ENCODE measurements around the gene DDB1. TPM values are rescaled to one million over a fixed set of nuclear protein-coding genes. Genes with fewer than 3 reads are reported as not detected.

DDB1 gene
- polyA plus RNA-seq, 1 donor from 2014 or later = 203 TPM

DNA sequence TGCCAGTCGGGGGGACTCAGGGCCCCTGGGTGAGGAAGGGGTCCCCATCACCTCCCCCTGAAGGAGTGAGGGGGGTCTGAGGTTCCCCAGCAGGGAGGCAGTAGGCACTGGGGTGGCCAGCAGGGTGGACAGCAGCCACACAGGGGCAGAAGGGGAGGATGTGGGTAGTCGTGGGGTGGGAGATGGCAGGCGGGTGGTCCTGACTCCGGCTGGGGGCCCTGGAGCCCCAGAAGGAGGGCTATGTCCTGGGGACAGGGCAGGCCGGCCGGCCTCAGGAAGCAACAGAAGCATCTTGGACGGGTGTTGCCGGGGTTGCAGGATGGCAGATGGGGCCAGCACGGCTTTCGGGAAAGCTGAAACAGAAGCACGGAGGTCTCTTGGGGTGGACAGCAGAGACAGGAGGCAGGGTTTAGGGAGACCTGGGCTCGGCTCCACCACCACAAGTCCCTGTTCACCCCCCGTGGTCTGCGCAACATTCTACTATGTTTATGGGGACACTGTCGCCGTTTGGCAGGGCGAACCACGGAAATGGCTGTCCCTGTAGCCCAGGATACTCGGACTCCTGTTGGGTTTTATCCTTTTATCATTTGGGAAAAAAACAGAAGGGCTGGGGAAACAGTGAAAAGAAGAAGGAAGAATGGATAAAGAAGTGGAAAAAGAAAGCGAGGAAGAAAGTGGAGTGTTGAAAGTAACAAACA lies 51.9 kb downstream of the DDB1 start:
- Histone ChIP-seq H2AFZ (ENCODE audit: low read depth, low read length) (no peak overlapping the region), H3K4me2 (ENCODE audit: low read length) (no peak overlapping the region), H3K4me3 (ENCODE audit: low read length) (no peak overlapping the region), H3K27ac (ENCODE audit: low read length) (no peak overlapping the region), H3K9me3 (ENCODE audit: low read length) (no peaks in the 10 kb centered on the region), H3K27me3 (ENCODE audit: insufficient read depth, low read depth, low read length) (no peaks in the 10 kb centered on the region), H3K36me3 (ENCODE audit: insufficient read depth, low read length) (peaks cover 4% of the 10 kb centered on the region), H3K9ac (ENCODE audit: low read length) (no peak overlapping the region), H4K20me1 (ENCODE audit: insufficient read depth) (no peaks in the 10 kb centered on the region), H3F3A (ENCODE audit: insufficient read depth, low read length, poor library complexity, severe bottlenecking) (no peaks in the 10 kb centered on the region), H3K79me2 (replicated peaks; ENCODE audit: insufficient read depth, low read length) (no peaks in the 10 kb centered on the region), H3K9me2 (ENCODE audit: insufficient read depth, low read length) (no peaks in the 10 kb centered on the region)
- TF ChIP-seq TAF1 (IDR thresholded peaks at IDR 0.05; ENCODE audit: low read depth) (no peak), EZH2 (IDR thresholded peaks at IDR 0.05; ENCODE audit: borderline replicate concordance, insufficient read depth, low read length, poor library complexity, severe bottlenecking) (no peak), CTCF (IDR thresholded peaks at IDR 0.05; ENCODE audit: poor library complexity, severe bottlenecking) (no peak), EP300 (conservative IDR thresholded peaks at IDR 0.05; ENCODE audit: poor library complexity, severe bottlenecking) (no peak), RAD21 (conservative IDR thresholded peaks at IDR 0.05) (no peak), POLR2AphosphoS5 (IDR thresholded peaks at IDR 0.05) (no peak), SMC3 (conservative IDR thresholded peaks at IDR 0.05; ENCODE audit: poor library complexity) (no peak), MXI1 (conservative IDR thresholded peaks at IDR 0.05; ENCODE audit: poor library complexity, severe bottlenecking) (no peak), REST (IDR thresholded peaks at IDR 0.05; ENCODE audit: borderline replicate concordance) (no peak)

GRCh38 chr11:61279934-61280659 lies 52.8 kb downstream of the DDB1 start:
- H3K79me2 ChIP-seq (replicated peaks; ENCODE audit: insufficient read depth, low read length) = no peaks in the 10 kb centered on the region
- H3K9ac ChIP-seq (ENCODE audit: low read length) = no peak overlapping the region
- H3K4me3 ChIP-seq (ENCODE audit: low read length) = no peak overlapping the region
- no peaks in the 10 kb centered on the region for H3F3A ChIP-seq (ENCODE audit: insufficient read depth, low read length, poor library complexity, severe bottlenecking)
- H3K27me3 ChIP-seq (ENCODE audit: insufficient read depth, low read depth, low read length) = no peaks in the 10 kb centered on the region
- H3K36me3 ChIP-seq (ENCODE audit: insufficient read depth, low read length) = no peaks in the 10 kb centered on the region
- H3K27ac ChIP-seq (ENCODE audit: low read length) = no peak overlapping the region
- no peak overlapping the region for H2AFZ ChIP-seq (ENCODE audit: low read depth, low read length)
- H4K20me1 ChIP-seq (ENCODE audit: insufficient read depth) = no peaks in the 10 kb centered on the region
- no peak for TF ChIP-seq TAF1 (IDR thresholded peaks at IDR 0.05; ENCODE audit: low read depth)
- H3K9me3 ChIP-seq (ENCODE audit: low read length) = no peaks in the 10 kb centered on the region
- H3K9me2 ChIP-seq (ENCODE audit: insufficient read depth, low read length) = no peaks in the 10 kb centered on the region
- H3K4me2 ChIP-seq (ENCODE audit: low read length) = no peak overlapping the region

Measured in neural cell (in vitro differentiated cells).